Esophagus (tissue), 2 donors: ENCODE results near the gene RAD1. TPM values are rescaled to one million over a fixed set of nuclear protein-coding genes. Genes with fewer than 3 reads are reported as not detected.

ENCODE experiments used
- H3K27ac ChIP-seq, 2 donors: one replicate each; pipeline ENCODE4 v1.5.1; 2013; ENCODE audit warnings: low read depth in 2 of 2, mild to moderate bottlenecking in 2 of 2, inconsistent platforms in 1 of 2, low read length in 1 of 2, moderate library complexity in 1 of 2
- H3K27me3 ChIP-seq, 2 donors: one replicate each; pipeline ENCODE4 v1.6.1; 2013; ENCODE audit warnings: low read length in 2 of 2, control low read depth in 1 of 2, mild to moderate bottlenecking in 1 of 2; ENCODE audit not compliant: insufficient read depth in 2 of 2, control insufficient read depth in 1 of 2
- H3K36me3 ChIP-seq, 2 donors: one replicate each; pipeline ENCODE4 v1.6.1; 2013; ENCODE audit warnings: low read length in 1 of 2; ENCODE audit not compliant: control insufficient read depth in 2 of 2, insufficient read depth in 2 of 2
- H3K4me1 ChIP-seq, 2 donors: one replicate each; pipeline ENCODE4 v1.6.1; 2013; ENCODE audit warnings: low read length in 1 of 2; ENCODE audit not compliant: control insufficient read depth in 2 of 2, insufficient read depth in 2 of 2
- H3K4me3 ChIP-seq, 2 donors: one replicate each; pipeline ENCODE4 v1.5.1; 2013; ENCODE audit warnings: low read length in 2 of 2, mild to moderate bottlenecking in 2 of 2, low read depth in 1 of 2, moderate library complexity in 1 of 2
- H3K9me3 ChIP-seq, 2 donors: one replicate each; pipeline ENCODE4 v1.6.1; 2013; ENCODE audit warnings: mild to moderate bottlenecking in 2 of 2, low read depth in 1 of 2, low read length in 1 of 2, moderate library complexity in 1 of 2; ENCODE audit not compliant: control insufficient read depth in 2 of 2, insufficient read depth in 1 of 2
- WGBS, 2 donors: extraction: QIAGEN DNeasy Blood & Tissue Kit; methylation state at CpG; one replicate each; pipeline ENCODE4 v1.1.7; 2013; 5-methylcytosine and 5-hydroxymethylcytosine counted together
- polyA plus RNA-seq, 2 donors: library from polyadenylated mRNA; stranded (reverse); fragments of 200-250 nt; gene quantifications; one replicate each; pipeline ENCODE4 v1.2.3, GENCODE V29; 2013
- donor health status: healthy with polysubstance abuse.
- donor health status: Bipolar disorder and iron deficiency.

RAD1 gene
- polyA plus RNA-seq, 2 donors: 8.0 to 10.5 TPM

GRCh38 chr5:34919077-34919476 lies 3.8 kb upstream of the RAD1 start:
- WGBS, 2 donors: 86 to 87% methylated on average over 4 of the region's 4 CpGs
- no peak overlapping the region for H3K4me3 ChIP-seq
- peaks cover 0 to 2% of the 10 kb centered on the region in 2 donors for H3K4me1 ChIP-seq
- H3K27me3 ChIP-seq: no peaks in the 10 kb centered on the region
- peaks cover 0 to 2% of the 10 kb centered on the region in 2 donors for H3K36me3 ChIP-seq
- H3K27ac ChIP-seq: no peak overlapping the region
- no peaks in the 10 kb centered on the region for H3K9me3 ChIP-seq

- H3K27me3 ChIP-seq: no peaks in the 10 kb centered on the region
- H3K36me3 ChIP-seq: peaks cover 0 to 2% of the 10 kb centered on the region in 2 donors
- H3K27ac ChIP-seq: no peak overlapping the region
- H3K9me3 ChIP-seq: no peaks in the 10 kb centered on the region
- WGBS, 2 donors: 77 to 81% methylated on average over 4 of the region's 4 CpGs
- H3K4me3 ChIP-seq: no peak overlapping the region
- peaks cover 0 to 2% of the 10 kb centered on the region in 2 donors for H3K4me1 ChIP-seq
Measured at GRCh38 chr5:34918025-34918424, 2.7 kb upstream of the RAD1 start.

GRCh38 chr5:34916518-34916917 lies 1.2 kb upstream of the RAD1 start:
- Histone ChIP-seq H3K27me3 (no peaks in the 10 kb centered on the region), H3K4me3 (peak overlapping the region; percentile 97 to 98), H3K36me3 (peaks cover 0 to 2% of the 10 kb centered on the region in 2 donors), H3K4me1 (peaks cover 0 to 2% of the 10 kb centered on the region in 2 donors), H3K9me3 (no peaks in the 10 kb centered on the region), H3K27ac (no peak overlapping the region)
- WGBS, 2 donors: 16 to 17% methylated on average over 6 of the region's 6 CpGs

- Histone ChIP-seq H3K36me3 (peaks cover 0 to 2% of the 10 kb centered on the region in 2 donors), H3K4me3 (peak overlapping the region; percentile 97 to 98), H3K27me3 (no peaks in the 10 kb centered on the region), H3K9me3 (no peaks in the 10 kb centered on the region), H3K4me1 (peaks cover 0 to 2% of the 10 kb centered on the region in 2 donors), H3K27ac (peak overlapping the region; percentile 96 to 97)
- WGBS, 2 donors: 0% methylated on average over 20 of the region's 20 CpGs
Measured at GRCh38 chr5:34915856-34916192, 520 bp upstream of the RAD1 start.

GRCh38 chr5:34914671-34915138 lies 599 bp downstream of the RAD1 start:
- H3K9me3 ChIP-seq: no peaks in the 10 kb centered on the region
- no peaks in the 10 kb centered on the region for H3K27me3 ChIP-seq
- H3K36me3 ChIP-seq: no peaks in the 10 kb centered on the region
- 2% methylated on average over 20 of the region's 20 CpGs for WGBS, 2 donors
- peak overlapping the region; percentile 97 to 98 for H3K4me3 ChIP-seq
- peaks cover 0 to 2% of the 10 kb centered on the region in 2 donors for H3K4me1 ChIP-seq
- peak overlapping the region; percentile 96 to 97 for H3K27ac ChIP-seq

- Histone ChIP-seq H3K27ac (no peak overlapping the region), H3K4me1 (peaks cover 0 to 2% of the 10 kb centered on the region in 2 donors), H3K27me3 (no peaks in the 10 kb centered on the region), H3K36me3 (no peaks in the 10 kb centered on the region), H3K9me3 (no peaks in the 10 kb centered on the region), H3K4me3 (no peak overlapping the region)
- WGBS, 2 donors: 63 to 67% methylated on average over 2 of the region's 2 CpGs
Measured at GRCh38 chr5:34913072-34913471, 2.2 kb downstream of the RAD1 start.

- Histone ChIP-seq H3K27me3 (no peaks in the 10 kb centered on the region), H3K4me3 (no peak overlapping the region), H3K4me1 (no peaks in the 10 kb centered on the region), H3K9me3 (no peaks in the 10 kb centered on the region), H3K36me3 (no peaks in the 10 kb centered on the region), H3K27ac (no peak overlapping the region)
- WGBS, 2 donors: 75 to 82% methylated on average over 2 of the region's 2 CpGs
Measured at GRCh38 chr5:34905564-34905963, 9.7 kb downstream of the RAD1 start.

GRCh38 chr5:34903260-34903659 lies 12.0 kb downstream of the RAD1 start:
- 91 to 96% methylated on average over 1 of the region's 1 CpG for WGBS, 2 donors

GRCh38 chr5:34900652-34901051 lies 14.7 kb downstream of the RAD1 start:
- 92 to 94% methylated on average over 6 of the region's 6 CpGs for WGBS, 2 donors
- H3K4me3 ChIP-seq: no peak overlapping the region
- H3K36me3 ChIP-seq: no peaks in the 10 kb centered on the region
- H3K27me3 ChIP-seq: no peaks in the 10 kb centered on the region
- no peaks in the 10 kb centered on the region for H3K9me3 ChIP-seq
- H3K27ac ChIP-seq: no peak overlapping the region
- H3K4me1 ChIP-seq: no peaks in the 10 kb centered on the region

More at GRCh38 chr5:34903260-34903659, 12.0 kb downstream of the RAD1 start:
- no peak overlapping the region for H3K4me3 ChIP-seq
- no peak overlapping the region for H3K27ac ChIP-seq
- H3K9me3 ChIP-seq: no peaks in the 10 kb centered on the region
- no peaks in the 10 kb centered on the region for H3K27me3 ChIP-seq
- H3K4me1 ChIP-seq: no peaks in the 10 kb centered on the region
- H3K36me3 ChIP-seq: no peaks in the 10 kb centered on the region

GRCh38 chr5:34899066-34899465 lies 16.2 kb downstream of the RAD1 start:
- no peaks in the 10 kb centered on the region for H3K27me3 ChIP-seq
- H3K36me3 ChIP-seq: no peaks in the 10 kb centered on the region
- H3K27ac ChIP-seq: no peak overlapping the region
- no peak overlapping the region for H3K4me3 ChIP-seq
- H3K9me3 ChIP-seq: no peaks in the 10 kb centered on the region
- 82 to 88% methylated on average over 2 of the region's 2 CpGs for WGBS, 2 donors
- no peaks in the 10 kb centered on the region for H3K4me1 ChIP-seq
